Measurements from ENCODE around the gene MYO1D. TPM values are rescaled to one million over a fixed set of nuclear protein-coding genes. Genes with fewer than 3 reads are reported as not detected.

The MYO1D gene
- total RNA-seq, 1 experiment from 2014 or later, result 35.7 TPM

DNA sequence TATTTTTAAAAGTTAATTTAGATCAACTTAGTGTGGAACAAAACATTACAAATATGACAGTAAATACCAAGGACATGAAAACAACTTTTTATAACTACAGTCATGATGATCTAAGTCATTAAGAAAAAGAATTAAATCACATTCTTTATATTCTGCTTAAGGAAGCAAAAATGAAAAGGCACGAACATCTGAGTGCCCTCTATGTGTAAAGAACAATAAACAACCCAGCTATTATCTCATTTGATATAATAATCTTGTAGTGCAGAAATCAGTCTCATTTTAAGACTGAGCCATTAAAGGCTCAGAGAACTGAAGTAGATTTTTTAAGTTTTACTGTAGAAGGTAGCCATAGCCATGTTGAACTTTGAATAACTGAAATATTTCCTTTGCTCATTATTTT lies 13.4 kb downstream of the MYO1D start:
- POLR2A ChIA-PET, result no interaction called here
- Histone ChIP-seq H3K9me2 (ENCODE audit: insufficient read depth) (no peaks in the 10 kb centered on the region), H3K4me2 (ENCODE audit: low read length) (no peak overlapping the region), H3K36me3 (ENCODE audit: control insufficient read depth in 1 of 2, insufficient read depth in 2 of 2, low read length in 2 of 2) (no peaks in the 10 kb centered on the region), H3K27ac (ENCODE audit: low read depth, low read length) (no peak overlapping the region), H3K4me3 (replicated peaks in 1 of 2; ENCODE audit: low read depth in 1 of 2, low read length in 2 of 2) (no peak overlapping the region), H3K27me3 (ENCODE audit: insufficient read depth, low read length) (no peaks in the 10 kb centered on the region), H4K20me1 (ENCODE audit: insufficient read depth) (no peaks in the 10 kb centered on the region), H3K9ac (ENCODE audit: low read length) (no peak overlapping the region), H3K4me1 (ENCODE audit: control insufficient read depth in 1 of 2, insufficient read depth in 2 of 2, low read length in 2 of 2) (no peaks in the 10 kb centered on the region), H2AFZ (ENCODE audit: low read depth, low read length, poor library complexity, severe bottlenecking) (no peak overlapping the region), H3K79me2 (ENCODE audit: insufficient read depth, low read length) (peaks cover 5% of the 10 kb centered on the region; the same call in 1 of the 2 replicates), H3K9me3 (ENCODE audit: control insufficient read depth in 1 of 2, insufficient read depth in 1 of 2, low read depth in 1 of 2, low read length in 2 of 2) (no peaks in the 10 kb centered on the region)
- intact Hi-C loops (cut with micrococcal nuclease), result no loop called here
- TF ChIP-seq TCF7L2 (IDR thresholded peaks at IDR 0.05; ENCODE audit: borderline replicate concordance, extremely low read depth, insufficient read depth, insufficient read length), result no peak
- TF ChIP-seq EZH2phosphoT487 (IDR thresholded peaks at IDR 0.05; ENCODE audit: borderline replicate concordance), result no peak
- TF ChIP-seq MAX (IDR thresholded peaks at IDR 0.05), result no peak
- TF ChIP-seq POLR2A (IDR thresholded peaks at IDR 0.05; ENCODE audit: borderline replicate concordance, extremely low read depth, insufficient read depth, insufficient read length), result no peak
- TF ChIP-seq SP1 (IDR thresholded peaks at IDR 0.05; ENCODE audit: low read depth), result no peak
- TF ChIP-seq, protein P1, sequence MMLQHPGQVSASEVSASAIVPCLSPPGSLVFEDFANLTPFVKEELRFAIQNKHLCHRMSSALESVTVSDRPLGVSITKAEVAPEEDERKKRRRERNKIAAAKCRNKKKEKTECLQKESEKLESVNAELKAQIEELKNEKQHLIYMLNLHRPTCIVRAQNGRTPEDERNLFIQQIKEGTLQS (IDR thresholded peaks at IDR 0.05), result no peak
- no peak for TF ChIP-seq CEBPB (IDR thresholded peaks at IDR 0.05; ENCODE audit: low read depth)
- no peak for TF ChIP-seq ZNF274 (IDR thresholded peaks at IDR 0.05; ENCODE audit: low read depth, low read length)
- TF ChIP-seq, protein P2, sequence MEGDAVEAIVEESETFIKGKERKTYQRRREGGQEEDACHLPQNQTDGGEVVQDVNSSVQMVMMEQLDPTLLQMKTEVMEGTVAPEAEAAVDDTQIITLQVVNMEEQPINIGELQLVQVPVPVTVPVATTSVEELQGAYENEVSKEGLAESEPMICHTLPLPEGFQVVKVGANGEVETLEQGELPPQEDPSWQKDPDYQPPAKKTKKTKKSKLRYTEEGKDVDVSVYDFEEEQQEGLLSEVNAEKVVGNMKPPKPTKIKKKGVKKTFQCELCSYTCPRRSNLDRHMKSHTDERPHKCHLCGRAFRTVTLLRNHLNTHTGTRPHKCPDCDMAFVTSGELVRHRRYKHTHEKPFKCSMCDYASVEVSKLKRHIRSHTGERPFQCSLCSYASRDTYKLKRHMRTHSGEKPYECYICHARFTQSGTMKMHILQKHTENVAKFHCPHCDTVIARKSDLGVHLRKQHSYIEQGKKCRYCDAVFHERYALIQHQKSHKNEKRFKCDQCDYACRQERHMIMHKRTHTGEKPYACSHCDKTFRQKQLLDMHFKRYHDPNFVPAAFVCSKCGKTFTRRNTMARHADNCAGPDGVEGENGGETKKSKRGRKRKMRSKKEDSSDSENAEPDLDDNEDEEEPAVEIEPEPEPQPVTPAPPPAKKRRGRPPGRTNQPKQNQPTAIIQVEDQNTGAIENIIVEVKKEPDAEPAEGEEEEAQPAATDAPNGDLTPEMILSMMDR (IDR thresholded peaks at IDR 0.05 in 2 of 3, conservative IDR thresholded peaks at IDR 0.05 in 1 of 3; ENCODE audit: borderline replicate concordance in 1 of 3, insufficient read depth in 1 of 3, low read depth in 2 of 3, low read length in 2 of 3), result no peak
- TF ChIP-seq YY1 (IDR thresholded peaks at IDR 0.05; ENCODE audit: extremely low read depth, insufficient replicate concordance, low read depth, low read length), result no peak
- no peak for TF ChIP-seq EZH2 (IDR thresholded peaks at IDR 0.05)
- no peak for TF ChIP-seq POLR2AphosphoS5 (IDR thresholded peaks at IDR 0.05; ENCODE audit: low read depth, low read length)
- no peak for TF ChIP-seq RAD21 (IDR thresholded peaks at IDR 0.05; ENCODE audit: low read depth)
- no peak for TF ChIP-seq JUND (IDR thresholded peaks at IDR 0.05)
- TF ChIP-seq SIN3A (IDR thresholded peaks at IDR 0.05; ENCODE audit: low read depth), result no peak
- TF ChIP-seq ZFX (IDR thresholded peaks at IDR 0.05), result no peak
- TF ChIP-seq, protein P3, sequence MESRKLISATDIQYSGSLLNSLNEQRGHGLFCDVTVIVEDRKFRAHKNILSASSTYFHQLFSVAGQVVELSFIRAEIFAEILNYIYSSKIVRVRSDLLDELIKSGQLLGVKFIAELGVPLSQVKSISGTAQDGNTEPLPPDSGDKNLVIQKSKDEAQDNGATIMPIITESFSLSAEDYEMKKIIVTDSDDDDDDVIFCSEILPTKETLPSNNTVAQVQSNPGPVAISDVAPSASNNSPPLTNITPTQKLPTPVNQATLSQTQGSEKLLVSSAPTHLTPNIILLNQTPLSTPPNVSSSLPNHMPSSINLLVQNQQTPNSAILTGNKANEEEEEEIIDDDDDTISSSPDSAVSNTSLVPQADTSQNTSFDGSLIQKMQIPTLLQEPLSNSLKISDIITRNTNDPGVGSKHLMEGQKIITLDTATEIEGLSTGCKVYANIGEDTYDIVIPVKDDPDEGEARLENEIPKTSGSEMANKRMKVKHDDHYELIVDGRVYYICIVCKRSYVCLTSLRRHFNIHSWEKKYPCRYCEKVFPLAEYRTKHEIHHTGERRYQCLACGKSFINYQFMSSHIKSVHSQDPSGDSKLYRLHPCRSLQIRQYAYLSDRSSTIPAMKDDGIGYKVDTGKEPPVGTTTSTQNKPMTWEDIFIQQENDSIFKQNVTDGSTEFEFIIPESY (IDR thresholded peaks at IDR 0.05; ENCODE audit: extremely low read depth, insufficient replicate concordance, low read length), result no peak
- no peak for TF ChIP-seq EGR1 (IDR thresholded peaks at IDR 0.05; ENCODE audit: low read depth)
- TF ChIP-seq ELF1 (IDR thresholded peaks at IDR 0.05; ENCODE audit: borderline replicate concordance, low read depth), result no peak
- no TSS peak for BruUV-seq (replicated peaks)
- RAD21 ChIA-PET (ENCODE audit: low non-redundant PET in 1 of 2, low total read pairs in 2 of 2, uncharacterized antibody in 2 of 2, unreplicated experiment in 2 of 2), result no interaction called here
- DNase-seq (ENCODE audit: low read depth, low spot score) (no peak), ATAC-seq (no peak)
- CTCF ChIA-PET, result interaction anchor here (2.0 kb wide), 1 partner anchor 13 kb away, joined by 8 read pairs; the partner anchor contains the start of gene MYO1D

Measured in HCT116 (cell line).